Smooth muscle cell (in vitro differentiated cells): ENCODE results near the gene C1QL1. TPM values are rescaled to one million over a fixed set of nuclear protein-coding genes. Genes with fewer than 3 reads are reported as not detected.

ENCODE experiments used
- DNase-seq: peaks from one replicate; lab custom pipeline; 2025; ENCODE audit not compliant: unreplicated experiment; lab: John Stamatoyannopoulos, UW
- H2AFZ ChIP-seq: fragments of 200-600 bp; sonication (generic); 2 replicates; pipeline ENCODE4 v1.6.0; 2016; ENCODE audit warnings: antibody characterized with exemption, low read depth, mild to moderate bottlenecking
- H3F3A ChIP-seq: fragments of 200-600 bp; sonication (generic); 2 replicates; pipeline ENCODE4 v1.6.0; 2017; ENCODE audit warnings: antibody characterized with exemption, low read depth
- H3K27ac ChIP-seq: fragments of 200-600 bp; sonication (generic); 2 replicates; pipeline ENCODE4 v1.5.1; 2016; ENCODE audit warnings: low read depth, mild to moderate bottlenecking
- H3K27me3 ChIP-seq: fragments of 200-600 bp; sonication (generic); 2 replicates; pipeline ENCODE4 v1.6.1; 2016; ENCODE audit warnings: low read depth, mild to moderate bottlenecking
- H3K36me3 ChIP-seq: fragments of 200-600 bp; sonication (generic); 2 replicates; pipeline ENCODE4 v1.5.1; 2016; ENCODE audit warnings: low read depth
- H3K4me1 ChIP-seq: fragments of 200-600 bp; sonication (generic); 2 replicates; pipeline ENCODE4 v1.5.1; 2016; ENCODE audit warnings: low read depth
- H3K4me2 ChIP-seq: fragments of 200-600 bp; sonication (generic); 2 replicates; pipeline ENCODE4 v1.6.0; 2016; ENCODE audit warnings: mild to moderate bottlenecking
- H3K4me3 ChIP-seq: fragments of 200-600 bp; sonication (generic); 2 replicates; pipeline ENCODE4 v1.5.1; 2016; ENCODE audit warnings: mild to moderate bottlenecking
- H3K79me2 ChIP-seq: fragments of 200-600 bp; sonication (generic); 2 replicates; pipeline ENCODE4 v1.6.0; 2016; ENCODE audit warnings: low read depth, mild to moderate bottlenecking
- H3K9ac ChIP-seq: fragments of 200-600 bp; sonication (generic); 2 replicates; pipeline ENCODE4 v1.6.0; 2016; ENCODE audit warnings: low read depth
- H3K9me3 ChIP-seq: fragments of 200-600 bp; sonication (generic); replicated peaks from 2 replicates; pipeline ENCODE4 v1.5.1; 2016; ENCODE audit warnings: low read depth
- H4K20me1 ChIP-seq: fragments of 200-600 bp; sonication (generic); 2 replicates; pipeline ENCODE4 v1.6.0; 2016; ENCODE audit warnings: low read depth
- CTCF ChIP-seq: fragments of 200-600 bp; sonication (generic); IDR thresholded peaks from 2 replicates; pipeline ENCODE4 v1.5.1; 2017; ENCODE audit warnings: borderline replicate concordance, mild to moderate bottlenecking, antibody characterized with exemption; ENCODE audit not compliant: insufficient read depth, poor library complexity, severe bottlenecking
- WGBS: methylation state at CpG from one replicate; pipeline ENCODE4 v1.1.7; 2016; ENCODE audit warnings: low lambda C conversion rate; 5-methylcytosine and 5-hydroxymethylcytosine counted together
- polyA plus RNA-seq: library from polyadenylated mRNA; unstranded; fragments of >200 nt; fragmentation: Nextera tagmentation; extraction: Ambion mirVana; gene quantifications from 2 replicates; pipeline ENCODE4 v1.2.1, GENCODE V29; 2016
- total RNA-seq: library from RNA; depleted of rRNA; stranded (reverse); fragments of >200 nt; gene quantifications from 2 replicates; pipeline ENCODE4 v1.2.3, GENCODE V29; 2014

Gene C1QL1
- total and polyA plus RNA-seq, 2 experiments from 2014 or later = 5.6 TPM; not detected in 1

DNA sequence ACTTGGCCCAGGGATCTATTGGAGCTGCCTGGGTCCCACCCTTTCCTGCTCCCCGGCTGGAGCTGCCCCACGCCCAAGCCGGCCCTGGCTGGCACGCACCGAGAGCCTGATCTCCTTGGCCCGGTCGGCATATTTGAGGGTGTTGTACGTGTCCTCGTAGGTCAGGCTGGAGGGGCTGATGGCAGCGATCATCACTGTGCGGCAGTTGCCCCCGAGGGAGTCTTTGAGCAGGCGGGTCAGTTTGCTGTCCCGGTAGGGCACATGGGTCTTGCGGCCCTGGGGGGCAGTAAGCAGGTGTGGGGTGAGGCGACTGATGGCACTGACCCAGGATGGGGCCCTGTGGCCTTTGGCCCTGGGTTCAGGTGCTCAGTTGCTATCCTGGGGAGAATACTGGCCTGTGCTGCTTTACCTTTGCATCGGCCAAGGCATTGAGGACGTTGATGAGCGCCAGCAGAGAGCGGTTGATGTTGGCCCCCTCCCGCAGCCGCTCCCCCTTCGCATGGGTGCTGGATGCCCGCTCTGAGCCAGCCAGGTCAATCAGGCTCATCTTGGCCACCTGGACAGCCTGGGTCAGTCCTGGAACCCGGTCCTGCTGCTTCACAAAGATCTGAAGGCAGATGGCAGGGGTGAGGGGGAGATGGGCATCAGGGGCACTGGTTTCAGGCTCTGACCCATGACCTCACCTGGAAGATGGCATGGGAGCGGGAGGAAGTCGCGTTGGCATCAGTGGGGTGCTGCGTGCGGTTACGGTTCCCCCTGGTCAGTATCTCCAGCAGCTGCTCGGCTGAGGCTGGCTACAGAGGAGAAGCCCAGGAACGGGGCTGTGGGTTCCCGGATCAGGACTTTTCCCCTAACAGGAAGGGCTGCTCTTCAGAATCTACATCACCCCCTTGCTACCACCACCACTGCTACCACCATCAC is 34.0 kb downstream of the C1QL1 start:
- Histone ChIP-seq H3F3A (no peaks in the 10 kb centered on the region), H3K27ac (no peak overlapping the region), H3K27me3 (no peaks in the 10 kb centered on the region), H3K36me3 (no peaks in the 10 kb centered on the region), H3K4me3 (no peak overlapping the region), H2AFZ (no peak overlapping the region), H3K4me2 (no peak overlapping the region), H3K4me1 (no peaks in the 10 kb centered on the region), H4K20me1 (no peaks in the 10 kb centered on the region), H3K9ac (no peak overlapping the region), H3K79me2 (peaks cover 10% of the 10 kb centered on the region), H3K9me3 (no peaks in the 10 kb centered on the region)
- no peak for TF ChIP-seq CTCF
- no peak for DNase-seq
- 96% methylated on average over 31 of the region's 34 CpGs for WGBS

DNA sequence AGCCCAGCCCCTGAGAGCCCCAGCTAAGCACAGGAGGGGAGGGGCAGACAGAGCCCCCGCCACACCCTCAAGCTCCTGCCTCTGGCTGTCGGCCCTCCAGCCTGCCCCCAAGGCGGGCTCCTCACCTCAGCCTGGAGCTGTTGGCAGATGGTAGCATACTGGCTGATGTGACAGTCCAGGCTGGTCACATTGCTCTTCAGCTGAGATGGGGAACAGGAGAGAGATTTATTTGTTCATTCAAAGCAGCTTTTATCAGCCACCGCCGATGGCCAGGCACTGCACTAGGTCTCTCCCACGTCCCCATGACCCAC is 35.4 kb downstream of the C1QL1 start:
- no peaks in the 10 kb centered on the region for H3K4me1 ChIP-seq
- peaks cover 9% of the 10 kb centered on the region for H3K79me2 ChIP-seq
- no peak overlapping the region for H3K27ac ChIP-seq
- H3K4me3 ChIP-seq = no peak overlapping the region
- no peak for TF ChIP-seq CTCF
- no peak overlapping the region for H2AFZ ChIP-seq
- H3F3A ChIP-seq = no peaks in the 10 kb centered on the region
- no peaks in the 10 kb centered on the region for H3K36me3 ChIP-seq
- H3K9me3 ChIP-seq = no peaks in the 10 kb centered on the region
- no peak overlapping the region for H3K9ac ChIP-seq
- no peaks in the 10 kb centered on the region for H3K27me3 ChIP-seq
- no peak overlapping the region for H3K4me2 ChIP-seq
- 96% methylated on average over 6 of the region's 6 CpGs for WGBS
- no peaks in the 10 kb centered on the region for H4K20me1 ChIP-seq
- DNase-seq = no peak

DNA sequence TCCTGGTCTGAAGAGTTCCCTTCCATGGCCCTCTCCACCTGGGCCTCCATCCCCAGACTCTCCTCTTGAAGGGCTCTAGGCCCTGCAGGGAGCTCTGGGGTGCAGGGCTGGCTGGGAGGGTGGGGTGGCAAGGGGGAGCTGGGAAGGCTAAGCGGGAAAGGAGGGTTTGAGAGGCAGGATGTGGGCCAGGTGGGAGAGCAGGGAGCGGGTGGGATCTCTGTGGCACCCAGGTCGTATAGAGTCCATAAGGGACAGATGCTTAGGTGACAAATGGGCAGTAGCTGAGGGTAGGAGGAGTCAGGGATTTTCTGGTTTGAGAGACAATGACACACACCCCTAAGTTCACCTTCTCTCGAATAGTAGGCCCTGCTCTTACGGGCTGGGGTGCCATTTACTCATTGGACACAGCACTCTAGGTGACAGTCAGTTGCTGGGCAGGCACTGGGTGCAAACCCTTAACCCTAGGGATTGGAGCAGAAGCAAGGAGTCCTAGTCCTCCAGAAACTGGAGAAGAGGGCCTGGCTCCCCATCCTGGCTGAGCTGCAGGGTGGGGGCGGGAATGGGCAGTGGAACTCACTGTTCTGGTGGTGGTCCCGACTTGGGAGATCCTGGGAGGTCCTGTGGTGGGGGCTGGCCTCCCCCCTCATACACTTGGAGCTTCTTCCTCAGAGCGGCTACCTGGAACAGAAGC is 35.9 kb downstream of the C1QL1 start:
- peaks cover 6% of the 10 kb centered on the region for H3K79me2 ChIP-seq
- no peak overlapping the region for H3K4me2 ChIP-seq
- H3F3A ChIP-seq = no peaks in the 10 kb centered on the region
- H3K36me3 ChIP-seq = no peaks in the 10 kb centered on the region
- no peak overlapping the region for H2AFZ ChIP-seq
- H3K9ac ChIP-seq = no peak overlapping the region
- TF ChIP-seq CTCF = no peak
- no peaks in the 10 kb centered on the region for H3K27me3 ChIP-seq
- no peaks in the 10 kb centered on the region for H4K20me1 ChIP-seq
- no peaks in the 10 kb centered on the region for H3K9me3 ChIP-seq
- WGBS = 99% methylated on average over 8 of the region's 8 CpGs
- no peak for DNase-seq
- no peaks in the 10 kb centered on the region for H3K4me1 ChIP-seq
- H3K27ac ChIP-seq = no peak overlapping the region
- no peak overlapping the region for H3K4me3 ChIP-seq
